Parathyroid adenoma (tissue), 2 donors: ENCODE results near the gene CRACDL.

ENCODE experiments used
- H2AFZ ChIP-seq: fragments of 300-600 bp; sonication (generic); one replicate; pipeline ENCODE4 v1.7.0; 2017; ENCODE audit warnings: antibody characterized with exemption, mild to moderate bottlenecking
- H3K27ac ChIP-seq: fragments of 300-600 bp; sonication (generic); one replicate; pipeline ENCODE4 v1.7.0; 2017
- H3K27me3 ChIP-seq: fragments of 300-600 bp; sonication (generic); one replicate; pipeline ENCODE4 v1.7.0; 2017; ENCODE audit warnings: low read length; ENCODE audit not compliant: control insufficient read depth, insufficient read depth
- H3K36me3 ChIP-seq: fragments of 300-600 bp; sonication (generic); one replicate; pipeline ENCODE4 v1.7.0; 2017; ENCODE audit warnings: low read length; ENCODE audit not compliant: control insufficient read depth, insufficient read depth
- H3K4me1 ChIP-seq: fragments of 300-600 bp; sonication (generic); one replicate; pipeline ENCODE4 v1.7.0; 2017; ENCODE audit warnings: control low read depth
- H3K4me2 ChIP-seq: fragments of 300-600 bp; sonication (generic); one replicate; pipeline ENCODE4 v1.7.0; 2017; ENCODE audit warnings: low read length
- H3K4me3 ChIP-seq: fragments of 300-600 bp; sonication (generic); one replicate; pipeline ENCODE4 v1.7.0; 2017; ENCODE audit warnings: low read depth, low read length
- H3K79me2 ChIP-seq: fragments of 300-600 bp; sonication (generic); one replicate; pipeline ENCODE4 v1.7.0; 2017; ENCODE audit warnings: control low read depth
- H3K9ac ChIP-seq: fragments of 300-600 bp; sonication (generic); one replicate; pipeline ENCODE4 v1.7.0; 2017; ENCODE audit warnings: mild to moderate bottlenecking
- H3K9me3 ChIP-seq: fragments of 300-600 bp; sonication (generic); one replicate; pipeline ENCODE4 v1.7.0; 2017; ENCODE audit warnings: low read length; ENCODE audit not compliant: control insufficient read depth
- CTCF ChIP-seq: fragments of 300-600 bp; sonication (generic); IDR thresholded peaks from one replicate; pipeline ENCODE4 v1.7.0; 2017; ENCODE audit warnings: antibody characterized with exemption, mild to moderate bottlenecking
- donor health status: primary hyperparathyroidism.

CRACDL gene

GRCh38 chr2:98827625-98828368 is 108.2 kb downstream of the CRACDL start:
- Histone ChIP-seq H3K27ac (no peak overlapping the region), H3K4me1 (peaks cover 14% of the 10 kb centered on the region), H3K4me3 (no peak overlapping the region), H3K4me2 (no peak overlapping the region), H3K27me3 (no peaks in the 10 kb centered on the region), H3K9ac (no peak overlapping the region), H2AFZ (no peak overlapping the region), H3K9me3 (no peaks in the 10 kb centered on the region), H3K36me3 (no peaks in the 10 kb centered on the region), H3K79me2 (no peaks in the 10 kb centered on the region)
- TF ChIP-seq CTCF: no peak

- Histone ChIP-seq H2AFZ (no peak overlapping the region), H3K27me3 (no peaks in the 10 kb centered on the region), H3K79me2 (no peaks in the 10 kb centered on the region), H3K4me1 (peaks cover 11% of the 10 kb centered on the region), H3K9ac (no peak overlapping the region), H3K9me3 (no peaks in the 10 kb centered on the region), H3K4me3 (no peak overlapping the region), H3K27ac (no peak overlapping the region), H3K4me2 (no peak overlapping the region), H3K36me3 (no peaks in the 10 kb centered on the region)
- no peak for TF ChIP-seq CTCF
These were observed 109.2 kb downstream of the CRACDL start for GRCh38 chr2:98826856-98827255.

GRCh38 chr2:98825858-98826257 is 110.2 kb downstream of the CRACDL start:
- Histone ChIP-seq H3K27me3 (no peaks in the 10 kb centered on the region), H3K79me2 (no peaks in the 10 kb centered on the region), H3K9me3 (no peaks in the 10 kb centered on the region), H2AFZ (no peak overlapping the region), H3K4me2 (no peak overlapping the region), H3K4me3 (no peak overlapping the region), H3K27ac (no peak overlapping the region), H3K4me1 (peaks cover 11% of the 10 kb centered on the region), H3K36me3 (no peaks in the 10 kb centered on the region), H3K9ac (no peak overlapping the region)
- TF ChIP-seq CTCF: no peak

- Histone ChIP-seq H3K27ac (peak overlapping the region; percentile 88), H2AFZ (no peak overlapping the region)
These were observed 110.6 kb downstream of the CRACDL start for GRCh38 chr2:98825404-98825803.

More at GRCh38 chr2:98825404-98825803, 110.6 kb downstream of the CRACDL start:
- no peaks in the 10 kb centered on the region for H3K27me3 ChIP-seq
- H3K9me3 ChIP-seq: no peaks in the 10 kb centered on the region
- H3K9ac ChIP-seq: no peak overlapping the region
- no peak overlapping the region for H3K4me2 ChIP-seq
- H3K79me2 ChIP-seq: no peaks in the 10 kb centered on the region
- H3K36me3 ChIP-seq: no peaks in the 10 kb centered on the region
- H3K4me1 ChIP-seq: peaks cover 14% of the 10 kb centered on the region
- no peak overlapping the region for H3K4me3 ChIP-seq
- TF ChIP-seq CTCF: no peak
